ENCODE measurements around the gene TRNP1.

- TF ChIP-seq CTCF (IDR thresholded peaks at IDR 0.05): no peak
- no peak for TF ChIP-seq POLR2A (IDR thresholded peaks at IDR 0.05; ENCODE audit: low read depth)
- TF ChIP-seq POLR2AphosphoS5 (IDR thresholded peaks at IDR 0.05): no peak
- TF ChIP-seq EP300 (IDR thresholded peaks at IDR 0.05): no peak
Measured at GRCh38 chr1:26960625-26960966, 32.9 kb upstream of the TRNP1 start.
